Activated CD4-positive, alpha-beta T cell treated with anti-CD3 and anti-CD28 coated beads, Interleukin-2, Interleukin-6, amounts not matched to agents 100 ng/mL and 50 ng/mL, durations not matched to agents 16 hours and 8 hours (primary cell): ENCODE measurements around the gene UGT2B17.
"Not testable (repeated sequence)": the region's sequence is repeated elsewhere in the genome, so short reads cannot be mapped to it uniquely, and the experiment has no call there.

ENCODE experiments used
- DNase-seq: peaks from one replicate; pipeline ENCODE4 v3.0.0-alpha.2; 2020

The UGT2B17 gene

GRCh38 chr4:68576272-68577125, at the start of gene UGT2B17:
Gene UGT2B17, minus strand, starts transcription at chr4:68576322. Its CDS starts 7,838 bp downstream, at chr4:68568484.
- DNase-seq, result no peak

- not testable (repeated sequence) for DNase-seq
Observed at GRCh38 chr4:68622731-68623130, 46.6 kb upstream of the UGT2B17 start.

DNA sequence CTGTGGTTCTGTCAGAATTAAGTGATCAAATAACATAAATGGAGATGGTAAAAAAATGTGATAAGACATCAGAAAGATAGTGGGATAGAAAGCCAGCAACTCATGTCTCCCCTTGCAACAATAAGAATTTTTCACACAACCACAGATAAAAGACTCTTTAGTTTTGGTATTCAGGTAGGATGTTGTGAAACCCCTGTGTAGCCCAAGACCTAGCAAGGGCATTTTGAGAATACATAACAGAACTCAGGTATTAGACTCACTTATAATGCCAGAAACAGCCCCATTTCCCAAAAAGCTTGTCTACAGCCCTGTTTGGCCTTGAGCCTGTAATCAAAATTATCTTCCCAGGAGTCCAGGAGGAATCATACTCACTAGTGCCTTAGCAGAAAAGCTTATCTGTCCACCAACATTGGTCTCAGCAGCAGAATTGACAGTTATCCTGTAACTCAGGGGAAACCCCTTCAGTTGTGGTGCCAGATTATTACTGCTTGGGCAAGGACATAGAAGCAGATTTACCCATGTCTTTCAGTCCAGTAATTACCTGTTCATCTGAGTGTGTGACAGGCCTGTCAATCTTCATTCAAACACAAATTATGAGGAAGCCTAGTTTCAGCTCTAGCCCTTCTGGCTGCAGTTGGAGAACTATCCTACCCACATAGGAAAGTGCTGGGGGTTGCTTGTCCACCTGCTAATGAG, 41.0 kb upstream of the UGT2B17 start:
- DNase-seq, result no peak

- DNase-seq, result no peak
Observed at GRCh38 chr4:68615699-68616422, 39.7 kb upstream of the UGT2B17 start.

GRCh38 chr4:68613752-68614151, 37.6 kb upstream of the UGT2B17 start:
- no peak for DNase-seq

DNA sequence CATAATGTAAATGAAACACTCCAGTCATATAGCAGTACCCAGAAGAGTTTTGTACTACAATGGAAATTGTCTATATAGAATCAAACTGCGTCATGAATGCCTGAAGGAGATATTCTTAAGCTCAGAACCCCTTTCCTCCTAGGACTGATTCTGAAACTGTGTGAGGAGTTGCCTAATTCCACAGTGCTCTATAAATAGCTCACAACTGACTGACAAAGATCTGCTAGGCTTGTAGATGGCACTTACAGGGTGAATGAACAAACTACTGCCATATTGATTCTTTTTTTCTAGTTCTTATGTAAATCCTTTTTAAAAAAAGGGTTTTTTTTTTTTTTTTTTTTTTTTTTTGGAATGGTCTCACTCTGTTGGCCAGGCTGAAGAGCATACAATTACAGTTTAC, 30.1 kb upstream of the UGT2B17 start:
- DNase-seq, result no peak

- no peak for DNase-seq
Observed at GRCh38 chr4:68599150-68599549, 23.0 kb upstream of the UGT2B17 start.

DNA sequence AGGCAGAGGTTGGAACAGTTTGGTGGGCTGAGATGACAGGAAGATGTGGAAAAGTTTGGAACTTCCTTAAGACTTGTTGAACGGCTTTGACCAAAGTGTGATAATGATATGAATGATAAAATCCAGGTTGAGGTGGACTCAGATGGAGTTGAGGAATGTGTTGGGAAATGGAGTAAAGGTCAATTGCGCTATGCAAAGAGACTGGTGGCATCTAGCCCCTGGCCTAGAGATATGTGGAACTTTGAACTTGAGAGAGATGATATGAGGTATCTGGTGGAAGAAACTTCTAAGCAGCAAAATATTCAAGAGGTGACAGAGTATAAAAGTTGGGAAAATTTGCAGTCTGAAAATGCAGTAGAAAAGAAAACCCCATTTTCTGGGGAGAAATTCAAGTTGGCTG, 21.4 kb upstream of the UGT2B17 start:
- no peak for DNase-seq

- DNase-seq, result no peak
Observed at GRCh38 chr4:68594678-68595077, 18.6 kb upstream of the UGT2B17 start.

DNA sequence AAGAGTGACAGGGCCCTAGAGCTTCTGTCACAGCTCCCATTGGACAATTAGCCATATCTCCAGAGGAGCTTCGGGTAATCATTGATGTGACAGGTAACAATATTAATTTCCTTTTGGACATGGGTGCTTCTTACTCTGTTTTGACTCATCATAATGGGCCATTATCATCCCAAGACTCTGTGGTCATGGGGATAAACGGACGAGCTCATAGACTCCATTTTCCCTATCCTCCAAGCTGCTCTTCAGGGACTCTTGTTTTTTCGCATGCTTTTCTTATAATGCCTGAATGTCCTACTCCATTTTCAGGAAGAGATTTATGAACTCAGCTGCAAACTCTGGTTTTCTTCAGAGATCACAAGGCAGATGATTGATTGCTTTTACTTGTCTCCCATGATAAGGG, 17.0 kb upstream of the UGT2B17 start:
- no peak for DNase-seq

- DNase-seq, result no peak
Observed at GRCh38 chr4:68592673-68593072, 16.6 kb upstream of the UGT2B17 start.

GRCh38 chr4:68591204-68591603, 15.1 kb upstream of the UGT2B17 start:
- no peak for DNase-seq

DNA sequence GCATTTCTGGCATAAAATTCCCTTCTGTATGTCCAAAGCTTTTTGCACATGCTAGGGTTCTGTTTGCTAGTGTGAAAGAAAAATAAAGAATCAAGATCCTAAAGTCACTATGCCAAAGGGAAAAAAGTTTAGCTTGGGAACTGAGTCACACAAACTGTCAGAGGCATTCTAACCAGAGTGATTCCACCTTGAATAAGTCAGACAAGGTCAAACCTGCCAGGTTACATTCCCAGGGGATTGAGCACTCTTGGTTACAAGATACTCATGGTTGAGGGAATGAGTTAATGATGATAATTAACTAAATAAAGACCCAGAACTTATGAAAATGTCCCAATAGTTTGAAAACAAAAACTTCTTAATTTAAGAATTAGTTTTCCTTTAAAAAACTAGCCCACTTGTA, 13.7 kb upstream of the UGT2B17 start:
- DNase-seq, result no peak

- DNase-seq, result no peak
Observed at GRCh38 chr4:68582339-68582717, 6.2 kb upstream of the UGT2B17 start.

GRCh38 chr4:68581383-68582338, 5.5 kb upstream of the UGT2B17 start:
- DNase-seq, result no peak

- DNase-seq, result no peak
Observed at GRCh38 chr4:68577590-68577989, 1.5 kb upstream of the UGT2B17 start.

DNA sequence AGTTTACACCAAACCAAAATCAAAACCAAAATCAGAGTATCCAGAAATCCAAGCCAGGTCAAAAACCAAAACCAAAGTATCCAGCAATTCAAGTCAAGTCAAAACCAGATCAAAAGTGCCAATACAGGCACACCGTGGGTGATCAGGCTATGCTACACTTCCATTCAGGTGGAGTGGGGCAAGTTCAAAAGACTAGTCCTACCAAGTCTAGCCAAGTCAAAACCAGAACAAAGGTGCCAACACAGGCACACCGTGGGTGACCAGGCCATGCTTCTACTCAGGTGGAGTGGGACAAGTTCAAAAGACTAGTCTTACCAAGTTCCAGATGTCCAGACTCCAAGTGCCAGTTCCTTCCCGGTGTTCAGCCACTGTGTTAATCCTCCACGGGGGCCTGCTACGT, 486 bp downstream of the UGT2B17 start:
- not testable (repeated sequence) for DNase-seq

DNA sequence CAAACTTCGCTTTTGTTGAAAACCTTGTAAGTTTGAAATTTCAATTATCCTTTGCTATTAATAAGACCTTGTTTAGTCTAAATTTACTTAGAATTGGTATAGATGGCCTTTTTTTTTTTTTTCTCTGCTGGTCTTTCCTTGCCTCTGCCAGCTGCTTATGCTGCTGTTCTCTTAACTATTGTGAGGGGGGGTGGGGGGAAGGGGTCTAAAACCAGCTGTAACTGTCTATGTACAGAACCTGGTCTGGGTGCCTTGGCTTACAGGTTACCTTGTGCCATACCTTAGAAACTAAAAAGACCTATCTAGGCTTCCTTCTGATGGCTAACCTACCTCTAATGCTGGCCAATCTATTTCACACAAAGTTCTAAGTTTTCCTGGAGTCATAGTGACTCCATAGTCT, 1.0 kb downstream of the UGT2B17 start:
- no peak for DNase-seq

DNA sequence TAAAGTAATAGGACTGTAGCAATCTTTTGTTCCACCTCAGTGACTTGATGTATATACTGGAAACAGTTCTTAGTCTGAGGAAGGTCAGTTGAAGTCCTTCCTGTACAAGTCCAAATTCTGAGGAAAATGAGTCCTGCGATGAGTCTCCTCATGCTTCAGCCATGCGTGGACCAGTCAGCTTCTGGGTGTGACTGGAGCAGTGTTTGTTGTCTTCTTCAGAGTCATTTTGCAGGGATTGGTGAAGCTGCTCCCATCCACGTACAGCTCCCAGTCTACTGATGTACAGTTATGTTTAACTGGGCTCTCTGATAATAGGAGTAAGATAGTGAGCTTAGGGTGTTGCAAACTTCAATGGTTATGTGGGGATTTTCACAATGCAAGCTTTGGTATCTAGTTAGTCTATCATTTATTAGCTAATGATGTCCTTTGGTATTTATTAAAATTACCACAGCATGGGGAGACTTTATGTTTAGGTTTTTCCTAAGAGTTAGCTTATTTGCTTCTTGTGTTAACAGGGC, 3.4 kb downstream of the UGT2B17 start:
- DNase-seq, result no peak

DNA sequence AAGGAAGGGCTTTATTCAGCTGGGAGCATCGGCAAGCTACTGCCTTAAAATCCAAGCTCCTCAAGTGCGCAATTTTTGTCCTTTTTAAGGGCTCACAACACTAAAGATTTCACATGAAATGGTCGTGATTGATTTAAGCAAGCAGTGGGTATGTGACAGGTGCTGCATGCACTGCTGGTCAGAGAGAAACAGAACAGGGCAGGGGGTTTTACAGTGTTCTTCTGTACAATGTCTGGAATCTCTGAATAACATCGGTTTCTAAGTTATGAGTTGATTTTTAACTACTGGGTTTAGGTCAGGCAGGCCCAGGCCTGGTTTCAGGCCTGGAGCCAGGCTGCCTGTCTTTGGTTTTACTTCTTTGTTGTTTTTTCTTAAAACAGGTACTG, 6.0 kb downstream of the UGT2B17 start:
- DNase-seq, result no peak

- DNase-seq, result no peak
Observed at GRCh38 chr4:68569466-68570121, 6.5 kb downstream of the UGT2B17 start.

DNA sequence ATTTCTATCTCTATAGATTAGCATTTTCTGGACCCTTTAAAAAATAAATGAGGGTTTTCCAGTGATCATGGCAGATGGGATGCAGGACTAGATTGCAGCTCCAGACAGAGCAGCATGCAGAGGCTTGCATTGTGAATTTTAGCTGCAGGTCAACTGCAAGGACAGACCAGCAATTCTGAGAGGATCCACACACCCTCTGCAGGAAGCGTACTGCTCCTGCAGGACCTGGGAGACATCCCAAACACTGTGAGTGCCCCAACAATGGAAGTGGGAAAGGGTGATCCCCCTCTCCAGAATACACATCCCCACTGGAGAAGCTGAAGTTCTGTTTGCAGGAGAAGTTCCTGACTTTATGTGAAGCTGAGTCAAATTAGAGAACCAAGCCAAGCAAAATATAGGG, 7.1 kb downstream of the UGT2B17 start:
- DNase-seq, result not testable (repeated sequence)
